Effector memory CD8-positive, alpha-beta T cell (primary cell): ENCODE measurements around the gene TMA7.

ENCODE experiments used
- ATAC-seq: fragments of 150-1000 bp; cut with Tn5 transposase; replicated peaks from 2 replicates; pipeline ENCODE4 v1.10.0; 2021; ENCODE audit warnings: mild to moderate bottlenecking, moderate library complexity
- DNase-seq, 3 experiments: peaks; one replicate each; pipeline ENCODE4 v3.0.0; 2021
- H3K27ac Mint-ChIP-seq, 2 donors: one replicate each; pipeline ENCODE4 v1.8.0; 2022; ENCODE audit warnings: mild to moderate bottlenecking in 2 of 2, mixed read lengths in 2 of 2, moderate library complexity in 2 of 2
- H3K27me3 Mint-ChIP-seq, 2 donors: one replicate each; pipeline ENCODE4 v1.8.0; 2022; ENCODE audit warnings: mixed read lengths in 2 of 2
- H3K36me3 Mint-ChIP-seq: one replicate; pipeline ENCODE4 v1.8.0; 2022; ENCODE audit warnings: mild to moderate bottlenecking, moderate library complexity, mixed read lengths; ENCODE audit not compliant: insufficient read depth
- H3K4me1 Mint-ChIP-seq, 2 donors: one replicate each; pipeline ENCODE4 v1.8.0; 2022; ENCODE audit warnings: low read depth in 2 of 2, mixed read lengths in 2 of 2
- H3K4me3 Mint-ChIP-seq, 2 donors: one replicate each; pipeline ENCODE4 v1.8.0; 2022; ENCODE audit warnings: mild to moderate bottlenecking in 2 of 2, mixed read lengths in 2 of 2, moderate library complexity in 2 of 2
- H3K9me3 Mint-ChIP-seq, 2 donors: one replicate each; pipeline ENCODE4 v1.8.0; 2022; ENCODE audit warnings: mixed read lengths in 2 of 2

TMA7 gene

DNA sequence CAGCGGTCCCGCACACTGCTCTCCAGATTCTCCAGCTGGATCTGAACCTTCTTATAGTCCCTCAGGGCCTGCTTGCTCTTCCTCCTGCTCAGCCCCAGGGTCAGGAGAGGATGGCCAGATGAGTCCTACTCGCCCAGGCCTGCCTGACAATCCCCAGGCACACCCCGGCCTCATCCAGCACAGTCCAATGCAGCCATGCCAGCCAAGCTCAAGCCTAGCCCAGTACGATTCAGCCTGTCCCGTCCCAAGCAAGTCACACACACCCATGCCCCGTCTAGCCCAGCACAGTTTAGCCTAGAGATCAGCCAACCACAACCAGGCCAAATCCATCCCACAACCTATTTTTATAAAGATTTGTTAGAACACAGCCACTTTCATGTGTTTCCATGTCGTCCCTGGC lies 27.0 kb upstream of the TMA7 start:
- Mint-ChIP-seq H3K9me3 (no peaks in the 10 kb centered on the region), H3K4me1 (no peaks in the 10 kb centered on the region), H3K4me3 (no peak overlapping the region), H3K36me3 (peaks cover 3% of the 10 kb centered on the region), H3K27ac (no peak overlapping the region), H3K27me3 (no peaks in the 10 kb centered on the region)
- no peak for ATAC-seq
- DNase-seq, result no peak

DNA sequence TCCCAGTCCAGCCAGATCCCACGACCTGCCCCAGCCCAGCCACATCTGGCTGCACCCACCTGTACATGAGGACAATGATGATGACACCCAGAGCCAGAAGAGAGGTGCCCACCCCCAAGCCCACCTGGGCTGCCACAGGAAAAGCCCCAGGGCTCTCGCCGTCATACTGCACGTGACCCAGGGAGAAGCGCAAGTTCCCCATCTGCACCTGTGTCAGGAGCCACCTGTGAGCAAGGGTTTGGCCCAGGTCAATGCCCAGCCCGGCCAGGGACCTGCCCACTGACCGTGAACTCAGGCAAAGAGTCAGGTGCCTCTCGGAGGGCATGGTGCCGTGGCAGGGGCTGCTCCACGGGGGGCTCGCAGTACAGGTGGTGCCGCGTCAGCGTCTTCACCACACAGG lies 26.4 kb upstream of the TMA7 start:
- no peaks in the 10 kb centered on the region for H3K9me3 Mint-ChIP-seq
- no peaks in the 10 kb centered on the region for H3K4me1 Mint-ChIP-seq
- H3K27me3 Mint-ChIP-seq, result no peaks in the 10 kb centered on the region
- H3K36me3 Mint-ChIP-seq, result peaks cover 3% of the 10 kb centered on the region
- H3K27ac Mint-ChIP-seq, result no peak overlapping the region
- H3K4me3 Mint-ChIP-seq, result no peak overlapping the region
- no peak for DNase-seq
- ATAC-seq, result no peak

DNA sequence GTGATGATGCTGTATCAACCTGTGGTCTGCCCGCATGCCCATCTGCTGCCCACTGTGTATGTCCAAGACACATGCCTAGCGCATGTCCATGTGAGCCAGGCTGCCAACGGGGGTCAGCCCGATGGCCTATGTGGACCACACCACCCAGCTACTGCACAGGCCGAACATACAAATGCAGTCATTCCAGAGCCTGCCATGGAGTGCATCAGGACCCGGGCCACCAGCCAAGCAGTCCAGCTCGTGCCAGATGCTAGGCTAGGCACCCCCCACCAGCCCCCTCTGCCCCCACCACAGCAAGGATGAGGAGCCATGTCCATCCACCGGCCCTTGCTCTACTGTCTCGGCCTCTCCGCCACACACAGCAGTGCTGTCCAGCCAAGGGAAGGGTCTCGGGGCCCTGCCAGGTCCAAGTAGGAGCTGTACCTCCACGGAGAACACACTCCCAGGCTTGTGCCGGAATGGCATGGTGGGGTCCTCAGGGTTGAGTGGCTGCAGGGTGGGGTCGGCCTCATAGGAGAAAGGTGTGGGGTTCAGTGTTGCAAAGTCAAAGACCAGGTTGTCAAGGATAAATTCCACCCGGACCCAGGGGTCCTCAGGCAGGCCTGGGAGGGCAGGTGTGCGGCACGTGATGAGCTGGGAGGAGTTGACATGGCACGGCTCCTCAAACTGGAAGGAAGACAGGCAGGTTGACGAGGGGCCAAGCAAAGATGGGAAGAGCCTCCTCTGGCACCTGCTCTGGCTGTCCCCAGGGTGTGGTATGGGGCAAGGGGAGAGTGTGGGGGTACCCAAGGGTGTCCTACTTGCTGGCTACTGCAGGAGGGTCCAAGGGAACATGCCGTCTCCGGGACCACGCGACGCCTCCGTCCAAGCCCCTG lies 25.4 kb upstream of the TMA7 start:
- Mint-ChIP-seq H3K9me3 (no peaks in the 10 kb centered on the region), H3K27ac (no peak overlapping the region), H3K4me1 (no peaks in the 10 kb centered on the region), H3K36me3 (peaks cover 3% of the 10 kb centered on the region), H3K27me3 (no peaks in the 10 kb centered on the region), H3K4me3 (no peak overlapping the region)
- no peak for DNase-seq
- no peak for ATAC-seq

DNA sequence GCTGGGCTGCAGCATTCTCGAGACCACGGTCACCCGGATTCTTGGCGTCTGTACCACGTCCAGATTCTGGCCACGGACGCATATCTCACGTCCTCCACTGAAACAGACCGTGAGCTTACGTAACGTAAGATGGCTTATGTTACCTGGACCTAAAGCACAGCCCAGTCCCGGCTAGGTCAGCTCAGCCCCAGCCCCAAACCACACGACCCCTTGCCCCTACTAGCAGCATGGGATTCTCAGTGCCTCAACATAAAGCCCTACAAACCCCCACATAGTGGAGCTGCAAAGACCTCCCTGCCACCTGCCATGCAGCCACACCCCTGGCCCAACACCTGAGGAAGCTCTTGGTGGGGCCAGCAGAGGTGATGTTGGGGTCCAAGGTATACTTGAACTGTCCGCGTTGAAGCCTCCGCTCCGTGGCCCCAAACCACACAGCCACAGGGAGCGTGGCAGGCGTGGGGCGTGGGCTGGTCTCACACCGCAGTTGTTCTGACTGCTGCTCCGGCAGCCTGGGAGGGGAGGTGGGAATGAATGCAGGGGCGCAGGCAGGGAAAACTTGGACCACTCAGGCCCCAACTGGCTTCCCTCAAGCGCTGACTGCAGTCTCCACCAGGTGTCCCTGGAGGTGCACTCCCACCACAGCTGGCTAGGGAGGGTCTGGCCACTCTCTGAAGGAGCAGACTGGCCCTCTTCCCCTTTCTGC lies 24.7 kb upstream of the TMA7 start:
- Mint-ChIP-seq H3K9me3 (no peaks in the 10 kb centered on the region), H3K4me1 (no peaks in the 10 kb centered on the region), H3K36me3 (peaks cover 3% of the 10 kb centered on the region), H3K4me3 (no peak overlapping the region), H3K27ac (no peak overlapping the region), H3K27me3 (no peaks in the 10 kb centered on the region)
- DNase-seq (no peak), ATAC-seq (no peak)

DNA sequence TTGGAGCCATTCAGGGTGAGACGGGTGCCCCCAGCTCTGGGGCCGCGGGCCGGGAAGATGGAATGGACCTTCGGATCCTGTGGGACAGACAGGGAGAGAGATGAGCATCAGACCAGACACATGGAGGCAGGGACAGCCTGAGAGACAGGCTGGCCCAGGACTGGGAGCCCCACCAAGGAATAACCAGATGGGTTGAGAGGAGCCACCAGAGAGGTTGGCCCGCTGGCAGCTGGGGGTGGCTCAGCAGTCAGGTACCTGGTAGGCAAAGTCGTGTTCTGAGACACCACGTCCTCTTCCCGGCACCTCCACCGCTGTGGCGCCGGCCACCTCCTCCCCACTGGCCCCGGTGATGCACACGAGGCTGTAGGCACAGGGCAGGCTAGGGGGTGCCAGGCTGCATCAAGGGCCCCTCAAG lies 24.0 kb upstream of the TMA7 start:
- no peak for DNase-seq
- H3K27ac Mint-ChIP-seq, result no peak overlapping the region
- H3K36me3 Mint-ChIP-seq, result peaks cover 3% of the 10 kb centered on the region
- H3K4me3 Mint-ChIP-seq, result no peak overlapping the region
- no peaks in the 10 kb centered on the region for H3K27me3 Mint-ChIP-seq
- H3K4me1 Mint-ChIP-seq, result no peaks in the 10 kb centered on the region
- ATAC-seq, result no peak
- no peaks in the 10 kb centered on the region for H3K9me3 Mint-ChIP-seq

DNA sequence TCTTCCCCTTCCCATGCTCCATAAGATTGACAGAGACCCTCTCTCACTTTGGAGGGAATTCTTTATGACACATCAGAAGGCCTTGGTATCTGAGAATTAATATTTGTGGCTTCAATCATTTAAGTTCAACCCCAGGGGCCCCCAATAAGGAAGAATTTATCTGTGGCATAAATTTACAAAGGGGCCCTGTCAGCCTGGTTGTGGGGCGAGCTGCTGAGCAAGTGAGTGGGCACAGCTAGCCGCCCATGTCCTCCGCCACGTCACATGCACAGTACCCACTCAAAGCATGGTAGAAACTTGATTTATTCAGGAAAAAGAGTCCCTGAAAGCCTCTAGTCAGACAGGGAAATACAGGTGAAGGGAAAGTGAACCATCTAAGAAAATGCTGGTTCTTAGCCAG lies 23.5 kb upstream of the TMA7 start:
- Mint-ChIP-seq H3K36me3 (peaks cover 3% of the 10 kb centered on the region), H3K4me3 (no peak overlapping the region), H3K27ac (no peak overlapping the region), H3K27me3 (no peaks in the 10 kb centered on the region), H3K4me1 (no peaks in the 10 kb centered on the region), H3K9me3 (no peaks in the 10 kb centered on the region)
- no peak for ATAC-seq
- DNase-seq, result no peak

DNA sequence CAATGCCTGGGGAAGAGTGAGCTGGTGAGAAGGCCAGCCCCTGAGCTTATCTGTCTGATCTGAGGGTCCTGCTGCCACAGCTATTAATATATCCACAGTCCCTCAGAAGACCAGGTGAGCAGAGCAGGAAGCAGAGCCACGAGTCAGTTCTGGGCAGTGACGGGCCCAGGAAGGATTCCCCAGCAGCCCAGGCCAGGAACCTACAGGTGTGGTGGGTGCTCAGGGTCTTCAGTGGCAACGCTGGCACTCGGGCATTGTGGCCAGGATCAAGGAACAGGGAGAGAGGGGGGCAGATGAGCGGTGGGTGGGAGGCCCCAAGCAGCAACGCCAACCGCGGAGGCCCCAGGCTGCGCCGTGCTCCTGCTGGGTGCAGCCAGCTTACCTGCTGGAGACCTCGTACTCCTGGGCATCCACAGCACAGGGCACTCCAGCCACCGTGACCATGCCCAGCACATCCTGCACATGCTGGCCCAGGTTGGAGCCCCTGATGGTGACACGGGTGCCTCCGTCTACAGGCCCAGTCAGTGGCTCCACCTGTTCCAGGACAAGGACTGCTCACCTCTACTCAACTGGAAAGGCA lies 22.4 kb upstream of the TMA7 start:
- no peaks in the 10 kb centered on the region for H3K4me1 Mint-ChIP-seq
- H3K36me3 Mint-ChIP-seq, result peaks cover 3% of the 10 kb centered on the region
- no peaks in the 10 kb centered on the region for H3K27me3 Mint-ChIP-seq
- H3K4me3 Mint-ChIP-seq, result no peak overlapping the region
- no peak for DNase-seq
- H3K27ac Mint-ChIP-seq, result no peak overlapping the region
- no peak for ATAC-seq
- no peaks in the 10 kb centered on the region for H3K9me3 Mint-ChIP-seq

DNA sequence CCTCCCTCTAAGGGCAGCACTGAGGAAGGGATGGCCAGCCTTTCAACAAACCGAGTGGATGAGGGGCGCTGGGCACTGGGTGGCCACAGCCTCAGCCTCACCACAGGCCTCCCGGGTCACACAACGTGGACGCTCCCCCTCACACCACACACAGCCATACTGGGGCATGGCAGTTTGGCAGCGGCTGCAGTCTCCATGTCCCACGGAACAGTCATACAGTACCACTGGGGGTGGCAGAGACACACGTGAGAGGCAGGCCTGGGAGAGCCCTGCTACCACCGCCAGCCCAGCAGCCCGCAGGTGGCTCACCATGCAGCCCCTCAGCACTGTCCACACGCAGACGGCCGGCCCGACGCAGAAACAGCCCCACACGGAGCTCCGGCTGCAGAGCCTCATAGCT lies 21.9 kb upstream of the TMA7 start:
- H3K36me3 Mint-ChIP-seq, result peaks cover 3% of the 10 kb centered on the region
- H3K27me3 Mint-ChIP-seq, result no peaks in the 10 kb centered on the region
- H3K9me3 Mint-ChIP-seq, result no peaks in the 10 kb centered on the region
- H3K4me1 Mint-ChIP-seq, result no peaks in the 10 kb centered on the region
- DNase-seq (no peak), ATAC-seq (no peak)
- H3K4me3 Mint-ChIP-seq, result no peak overlapping the region
- H3K27ac Mint-ChIP-seq, result no peak overlapping the region

DNA sequence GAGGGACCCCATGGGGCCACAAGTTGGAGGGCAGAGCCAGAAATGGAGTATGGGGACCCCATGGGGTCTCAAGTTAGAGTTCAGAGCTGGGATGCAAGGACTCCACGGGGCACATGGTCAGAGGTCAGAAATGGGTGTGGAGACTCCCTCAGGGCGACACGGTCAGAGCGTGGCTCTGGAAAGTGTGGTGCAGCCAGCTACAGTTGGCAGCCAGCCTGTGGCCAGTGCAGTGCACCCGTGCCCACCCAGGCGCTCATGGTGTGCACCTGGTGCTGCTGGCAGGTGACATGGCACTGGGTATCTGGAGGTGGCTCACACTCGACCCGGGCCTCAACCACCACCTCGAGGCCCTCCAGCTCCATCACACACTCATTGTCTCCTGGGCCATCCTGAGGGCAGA lies 21.4 kb upstream of the TMA7 start:
- H3K36me3 Mint-ChIP-seq, result peaks cover 3% of the 10 kb centered on the region
- no peak overlapping the region for H3K27ac Mint-ChIP-seq
- ATAC-seq (no peak), DNase-seq (no peak)
- no peaks in the 10 kb centered on the region for H3K27me3 Mint-ChIP-seq
- H3K4me3 Mint-ChIP-seq, result no peak overlapping the region
- H3K9me3 Mint-ChIP-seq, result no peaks in the 10 kb centered on the region
- H3K4me1 Mint-ChIP-seq, result no peaks in the 10 kb centered on the region

DNA sequence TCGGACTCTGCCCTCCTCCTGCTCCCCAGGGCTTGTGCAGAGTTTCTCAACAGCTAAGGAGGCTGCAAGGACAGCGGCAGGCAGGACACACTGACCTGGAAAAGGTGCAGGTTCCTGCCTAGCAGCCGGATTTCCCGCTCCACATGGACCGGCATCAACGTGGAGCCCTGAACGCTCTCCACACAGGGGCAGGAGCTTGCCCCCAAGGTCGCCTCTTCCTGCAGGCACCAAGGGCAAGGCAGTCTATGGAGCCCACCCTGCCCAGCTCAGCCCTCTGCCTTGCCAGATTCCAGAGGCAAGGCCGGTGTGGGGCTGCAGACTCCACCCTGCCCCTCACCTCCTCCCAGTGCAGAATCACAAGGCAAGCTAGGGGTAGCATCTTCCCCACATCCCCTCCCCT lies 20.9 kb upstream of the TMA7 start:
- DNase-seq (no peak), ATAC-seq (no peak)
- Mint-ChIP-seq H3K4me1 (no peaks in the 10 kb centered on the region), H3K27ac (no peak overlapping the region), H3K9me3 (no peaks in the 10 kb centered on the region), H3K4me3 (no peak overlapping the region), H3K36me3 (peaks cover 3% of the 10 kb centered on the region), H3K27me3 (no peaks in the 10 kb centered on the region)

DNA sequence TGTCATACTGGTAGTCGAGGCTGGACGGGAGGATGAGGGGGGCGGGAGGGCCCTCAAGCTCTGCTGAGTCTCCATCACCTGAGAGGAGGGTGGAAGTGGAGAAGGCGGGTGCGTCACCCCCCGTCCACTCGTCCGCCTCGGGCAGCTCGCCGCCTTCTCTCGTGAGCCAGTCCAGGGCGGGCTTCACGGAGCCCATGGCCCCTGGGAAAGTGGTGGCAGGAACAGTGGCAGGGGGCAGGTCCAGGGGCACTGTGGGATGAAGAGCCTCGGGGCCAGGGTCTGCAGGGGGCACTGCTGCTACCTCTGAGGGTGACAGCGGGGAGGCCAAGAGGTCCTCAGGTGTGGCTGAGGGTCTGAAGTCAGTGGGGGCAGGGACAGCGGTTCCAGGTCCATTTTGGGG lies 20.5 kb upstream of the TMA7 start:
- H3K36me3 Mint-ChIP-seq, result peaks cover 3% of the 10 kb centered on the region
- H3K9me3 Mint-ChIP-seq, result no peaks in the 10 kb centered on the region
- ATAC-seq, result no peak
- no peak overlapping the region for H3K4me3 Mint-ChIP-seq
- H3K4me1 Mint-ChIP-seq, result no peaks in the 10 kb centered on the region
- no peak overlapping the region for H3K27ac Mint-ChIP-seq
- DNase-seq, result no peak
- no peaks in the 10 kb centered on the region for H3K27me3 Mint-ChIP-seq

DNA sequence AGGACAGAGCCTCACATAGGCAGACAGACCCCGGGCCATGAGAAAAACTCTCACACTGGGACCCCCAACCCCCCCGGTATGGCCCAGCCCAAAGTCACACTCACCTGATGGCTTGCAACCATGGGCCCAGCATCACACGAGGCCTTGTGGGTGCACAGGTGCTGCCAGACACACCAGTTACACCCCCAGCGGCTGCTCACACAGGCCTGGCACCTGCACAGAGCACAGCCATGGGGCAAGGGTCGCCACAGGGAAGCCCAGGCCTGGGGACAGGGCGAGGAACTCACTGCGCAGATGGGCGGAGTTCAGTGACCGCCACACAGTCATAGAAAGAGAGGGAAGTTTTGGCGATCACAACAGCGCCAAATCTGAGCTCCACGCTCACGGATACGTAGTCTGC lies 19.5 kb upstream of the TMA7 start:
- Mint-ChIP-seq H3K9me3 (no peaks in the 10 kb centered on the region), H3K27me3 (no peaks in the 10 kb centered on the region), H3K4me3 (no peak overlapping the region), H3K4me1 (no peaks in the 10 kb centered on the region), H3K36me3 (peaks cover under 1% of the 10 kb centered on the region), H3K27ac (no peak overlapping the region)
- ATAC-seq, result no peak
- no peak for DNase-seq

DNA sequence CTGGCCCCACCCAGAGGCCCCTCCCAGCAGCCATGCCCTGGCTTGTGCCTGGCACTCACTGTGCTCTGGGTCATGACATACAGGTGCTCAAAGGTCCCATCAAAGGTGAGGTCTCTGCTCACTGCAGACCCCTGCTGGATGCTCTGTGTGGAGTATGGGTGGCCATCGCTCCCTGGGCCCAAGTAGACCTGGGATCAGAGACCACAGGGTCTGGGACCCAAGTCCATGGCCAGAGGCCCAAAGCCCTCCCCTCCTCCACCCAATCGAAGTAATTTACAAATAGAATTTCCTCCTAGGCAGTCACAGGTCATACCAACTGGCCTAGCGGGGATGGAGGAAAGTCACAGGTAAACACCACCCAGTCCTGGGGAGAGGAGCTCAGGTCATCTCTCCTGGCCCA lies 17.8 kb upstream of the TMA7 start:
- Mint-ChIP-seq H3K4me1 (no peaks in the 10 kb centered on the region), H3K36me3 (no peaks in the 10 kb centered on the region), H3K27ac (peak overlapping the region in 1 of 2 donors; percentile 20), H3K4me3 (no peak overlapping the region), H3K27me3 (peaks cover 0 to 2% of the 10 kb centered on the region in 2 donors), H3K9me3 (no peaks in the 10 kb centered on the region)
- no peak for DNase-seq
- ATAC-seq, result no peak

DNA sequence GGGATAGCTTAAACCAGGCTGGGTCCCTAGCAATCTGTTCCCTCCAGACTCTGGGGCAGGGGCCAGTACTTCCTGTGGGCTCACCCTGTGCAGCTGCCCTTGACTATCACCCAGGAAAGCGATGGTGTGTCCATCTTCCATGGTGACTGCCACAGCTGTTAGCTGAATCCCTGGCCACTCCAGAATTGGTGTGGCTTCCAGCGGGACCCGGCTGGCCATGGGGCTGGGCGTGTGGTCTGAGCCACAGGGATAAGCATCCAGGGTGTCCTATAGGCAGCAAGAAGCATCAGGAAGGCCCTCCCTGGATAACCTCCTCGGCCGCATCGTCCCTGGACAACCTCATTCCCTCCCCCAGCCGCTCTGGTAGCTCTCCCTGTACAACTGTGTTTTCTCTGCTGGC lies 17.4 kb upstream of the TMA7 start:
- Mint-ChIP-seq H3K4me3 (no peak overlapping the region), H3K9me3 (no peaks in the 10 kb centered on the region)

More for the DNA sequence above, 17.4 kb upstream of the TMA7 start:
- no peak for DNase-seq
- H3K36me3 Mint-ChIP-seq, result no peaks in the 10 kb centered on the region
- peaks cover under 1 to 4% of the 10 kb centered on the region in 2 donors for H3K4me1 Mint-ChIP-seq
- H3K27me3 Mint-ChIP-seq, result peaks cover 0 to 6% of the 10 kb centered on the region in 2 donors
- ATAC-seq, result no peak
- H3K27ac Mint-ChIP-seq, result peak overlapping the region in 1 of 2 donors; percentile 36
